Tibial nerve (tissue), 3 donors: ENCODE results near the gene PCDHGA8.

Experiments used
- CTCF ChIP-seq, 5 experiments: fragments of 200-600 bp in 3 of 5; fragments of 450-650 bp in 2 of 5; sonication (generic) in 3 of 5; IDR thresholded peaks; one replicate each; pipeline ENCODE4 v1.5.1; 2016 to 2019; ENCODE audit warnings: antibody characterized with exemption in 5 of 5, mild to moderate bottlenecking in 3 of 5, moderate library complexity in 2 of 5
- POLR2A ChIP-seq, 2 donors: fragments of 450-650 bp; IDR thresholded peaks; one replicate each; pipeline ENCODE4 v1.6.1; 2017; ENCODE audit warnings: antibody characterized with exemption in 2 of 2, mild to moderate bottlenecking in 2 of 2, moderate library complexity in 2 of 2

GRCh38 chr5:141434006-141434405 lies 41.6 kb downstream of the PCDHGA8 start:
- TF ChIP-seq CTCF (IDR thresholded peaks at IDR 0.05) (no peak), POLR2A (IDR thresholded peaks at IDR 0.05) (no peak)
